ENCODE measurements around the gene ZNF83.
A peak's percentile ranks its signal among the peaks of the same experiment; 100 is the strongest.
"Not testable (repeated sequence)": the region's sequence is repeated elsewhere in the genome, so short reads cannot be mapped to it uniquely, and the experiment has no call there.

Gene ZNF83

GRCh38 chr19:52639996-52640395 lies 1.8 kb upstream of the ZNF83 start:
- no peak for DNase-seq (ENCODE audit: low read depth)

GRCh38 chr19:52638601-52639000 lies 446 bp upstream of the ZNF83 start:
- DNase-seq (ENCODE audit: low read depth), result no peak

GRCh38 chr19:52635786-52636570 lies 2.2 kb downstream of the ZNF83 start:
- DNase-seq (ENCODE audit: low read depth), result no peak

- DNase-seq (ENCODE audit: low read depth), result not testable (repeated sequence)
These were observed 10.7 kb downstream of the ZNF83 start for GRCh38 chr19:52627441-52627840.

- DNase-seq (ENCODE audit: low read depth), result no peak
These were observed 11.2 kb downstream of the ZNF83 start for GRCh38 chr19:52626915-52627314.

- no peak for DNase-seq (ENCODE audit: low read depth)
These were observed 15.9 kb downstream of the ZNF83 start for GRCh38 chr19:52622261-52622660.

- no peak for DNase-seq (ENCODE audit: low read depth)
These were observed 16.8 kb downstream of the ZNF83 start for GRCh38 chr19:52621376-52621775.

GRCh38 chr19:52613299-52613906 lies 24.8 kb downstream of the ZNF83 start:
- no peak for DNase-seq (ENCODE audit: low read depth)

- DNase-seq (ENCODE audit: low read depth), result peak; percentile 45
These were observed 34.5 kb downstream of the ZNF83 start for GRCh38 chr19:52603558-52604207.

- no peak for DNase-seq (ENCODE audit: low read depth)
These were observed 35.2 kb downstream of the ZNF83 start for GRCh38 chr19:52602941-52603340.

- DNase-seq (ENCODE audit: low read depth), result not testable (repeated sequence)
These were observed 36.2 kb downstream of the ZNF83 start for GRCh38 chr19:52601974-52602366.

GRCh38 chr19:52601025-52601973 lies 36.9 kb downstream of the ZNF83 start:
- DNase-seq (ENCODE audit: low read depth), result peak; percentile 54

GRCh38 chr19:52600639-52601024 lies 37.5 kb downstream of the ZNF83 start:
- no peak for DNase-seq (ENCODE audit: low read depth)

GRCh38 chr19:52599241-52599640 lies 38.9 kb downstream of the ZNF83 start:
- DNase-seq (ENCODE audit: low read depth), result no peak

GRCh38 chr19:52593441-52593840 lies 44.7 kb downstream of the ZNF83 start:
- not testable (repeated sequence) for DNase-seq (ENCODE audit: low read depth)

GRCh38 chr19:52592301-52592700 lies 45.9 kb downstream of the ZNF83 start:
- DNase-seq (ENCODE audit: low read depth), result no peak

- DNase-seq (ENCODE audit: low read depth), result no peak
These were observed 47.4 kb downstream of the ZNF83 start for GRCh38 chr19:52590728-52591127.

GRCh38 chr19:52585604-52586003 lies 52.6 kb downstream of the ZNF83 start:
- no peak for DNase-seq (ENCODE audit: low read depth)

- DNase-seq (ENCODE audit: low read depth), result no peak
These were observed 53.3 kb downstream of the ZNF83 start for GRCh38 chr19:52584736-52585440.

- DNase-seq (ENCODE audit: low read depth), result peak; percentile 50
These were observed 67.9 kb downstream of the ZNF83 start, which contains the start of gene ZNF701 for GRCh38 chr19:52570000-52570861. ZNF701 (plus strand) TSS chr19:52570287; CDS start chr19:52574148, 3,861 bp downstream.

All from GM04503 (cell line).